Transverse colon (tissue), 4 donors: ENCODE measurements around the gene KRTAP1-3.

Experiments
- CTCF ChIP-seq, 5 experiments: fragments of 200-600 bp in 3 of 5; fragments of 450-650 bp in 2 of 5; sonication (generic) in 3 of 5; IDR thresholded peaks; 1 replicate in 2 of 5; 2 replicates in 3 of 5; pipeline ENCODE4 v1.5.1; 2016 to 2017; ENCODE audit warnings: antibody characterized with exemption in 5 of 5, inconsistent platforms in 3 of 5, mild to moderate bottlenecking in 2 of 5, moderate library complexity in 1 of 5
- EP300 ChIP-seq: sonication (generic); formaldehyde crosslinking; IDR thresholded peaks from one replicate; pipeline ENCODE4 v1.6.1; 2017; ENCODE audit warnings: antibody characterized with exemption, low read depth
- POLR2A ChIP-seq: fragments of 450-650 bp; IDR thresholded peaks from one replicate; pipeline ENCODE4 v1.6.1; 2016; ENCODE audit warnings: antibody characterized with exemption, mild to moderate bottlenecking, moderate library complexity
- POLR2AphosphoS5 ChIP-seq, 3 donors: sonication (generic); formaldehyde crosslinking; IDR thresholded peaks; one replicate each; pipeline ENCODE4 v1.6.1; 2016; ENCODE audit warnings: antibody characterized with exemption in 3 of 3

GRCh38 chr17:41063449-41063848 is 28.8 kb upstream of the KRTAP1-3 start:
- no peak for TF ChIP-seq POLR2AphosphoS5 (IDR thresholded peaks at IDR 0.05)
- TF ChIP-seq CTCF (IDR thresholded peaks at IDR 0.05) = no peak
- TF ChIP-seq POLR2A = no peak
- TF ChIP-seq EP300 = no peak
